LNCaP clone FGC (cell line): ENCODE data around the gene SLC32A1.

Source experiments
- DNase-seq: peaks from one replicate; pipeline ENCODE4 v3.0.0-alpha.2; 2011; ENCODE audit warnings: low read depth
- H3K4me3 ChIP-seq: 2 replicates; pipeline ENCODE4 v1.5.1; 2011; ENCODE audit warnings: mild to moderate bottlenecking, low read depth, low read length, control low read depth
- TF ChIP-seq, protein P1 (sequence below): IDR thresholded peaks from 2 replicates; pipeline ENCODE4 v1.5.1; 2012; ENCODE audit warnings: mild to moderate bottlenecking; ENCODE audit not compliant: control insufficient read depth, insufficient read depth; ENCODE audit errors: extremely low read depth

SLC32A1 gene

DNA sequence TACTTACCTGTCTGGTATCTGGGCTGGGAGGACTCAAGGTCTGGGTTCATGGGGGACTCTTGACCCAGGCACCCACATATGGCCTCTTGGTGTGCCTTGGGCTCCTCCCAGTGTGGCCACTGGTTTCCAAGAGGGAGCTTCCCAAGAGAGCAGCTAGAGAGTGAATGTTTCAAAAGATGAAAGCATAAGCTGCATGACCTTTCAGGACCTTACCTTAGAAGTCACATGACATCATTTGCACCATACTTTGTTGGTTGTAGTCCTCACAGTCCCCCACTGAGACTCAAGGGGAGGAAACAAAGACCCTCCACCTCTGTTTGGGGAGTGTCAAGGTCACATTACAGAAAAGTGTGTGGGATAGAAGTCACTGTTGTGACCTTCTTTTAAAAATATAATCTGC lies 37.9 kb downstream of the SLC32A1 start:
- DNase-seq: no peak
- no peak overlapping the region for H3K4me3 ChIP-seq
- TF ChIP-seq, protein P1, sequence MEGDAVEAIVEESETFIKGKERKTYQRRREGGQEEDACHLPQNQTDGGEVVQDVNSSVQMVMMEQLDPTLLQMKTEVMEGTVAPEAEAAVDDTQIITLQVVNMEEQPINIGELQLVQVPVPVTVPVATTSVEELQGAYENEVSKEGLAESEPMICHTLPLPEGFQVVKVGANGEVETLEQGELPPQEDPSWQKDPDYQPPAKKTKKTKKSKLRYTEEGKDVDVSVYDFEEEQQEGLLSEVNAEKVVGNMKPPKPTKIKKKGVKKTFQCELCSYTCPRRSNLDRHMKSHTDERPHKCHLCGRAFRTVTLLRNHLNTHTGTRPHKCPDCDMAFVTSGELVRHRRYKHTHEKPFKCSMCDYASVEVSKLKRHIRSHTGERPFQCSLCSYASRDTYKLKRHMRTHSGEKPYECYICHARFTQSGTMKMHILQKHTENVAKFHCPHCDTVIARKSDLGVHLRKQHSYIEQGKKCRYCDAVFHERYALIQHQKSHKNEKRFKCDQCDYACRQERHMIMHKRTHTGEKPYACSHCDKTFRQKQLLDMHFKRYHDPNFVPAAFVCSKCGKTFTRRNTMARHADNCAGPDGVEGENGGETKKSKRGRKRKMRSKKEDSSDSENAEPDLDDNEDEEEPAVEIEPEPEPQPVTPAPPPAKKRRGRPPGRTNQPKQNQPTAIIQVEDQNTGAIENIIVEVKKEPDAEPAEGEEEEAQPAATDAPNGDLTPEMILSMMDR: no peak

DNA sequence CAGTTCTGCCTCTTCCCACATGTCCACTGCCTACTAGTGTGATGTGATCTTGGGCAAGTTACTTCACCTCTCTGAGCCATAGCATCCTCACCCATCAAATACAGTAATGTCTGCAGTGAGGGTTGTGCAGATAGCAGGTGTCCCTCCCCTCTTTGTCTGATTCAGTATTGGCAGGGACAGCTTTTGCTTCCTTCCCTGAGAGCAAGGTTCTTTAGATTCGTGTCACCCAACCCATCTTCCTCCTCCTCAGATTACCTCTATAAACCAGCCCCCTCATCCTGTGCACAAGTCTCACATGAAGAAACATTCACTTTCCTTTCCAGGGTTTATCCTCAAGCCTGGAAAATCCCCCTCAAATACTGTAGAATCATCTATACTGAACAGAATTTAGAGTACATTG lies 39.3 kb downstream of the SLC32A1 start:
- no peak overlapping the region for H3K4me3 ChIP-seq
- TF ChIP-seq, protein P1: no peak
- no peak for DNase-seq

DNA sequence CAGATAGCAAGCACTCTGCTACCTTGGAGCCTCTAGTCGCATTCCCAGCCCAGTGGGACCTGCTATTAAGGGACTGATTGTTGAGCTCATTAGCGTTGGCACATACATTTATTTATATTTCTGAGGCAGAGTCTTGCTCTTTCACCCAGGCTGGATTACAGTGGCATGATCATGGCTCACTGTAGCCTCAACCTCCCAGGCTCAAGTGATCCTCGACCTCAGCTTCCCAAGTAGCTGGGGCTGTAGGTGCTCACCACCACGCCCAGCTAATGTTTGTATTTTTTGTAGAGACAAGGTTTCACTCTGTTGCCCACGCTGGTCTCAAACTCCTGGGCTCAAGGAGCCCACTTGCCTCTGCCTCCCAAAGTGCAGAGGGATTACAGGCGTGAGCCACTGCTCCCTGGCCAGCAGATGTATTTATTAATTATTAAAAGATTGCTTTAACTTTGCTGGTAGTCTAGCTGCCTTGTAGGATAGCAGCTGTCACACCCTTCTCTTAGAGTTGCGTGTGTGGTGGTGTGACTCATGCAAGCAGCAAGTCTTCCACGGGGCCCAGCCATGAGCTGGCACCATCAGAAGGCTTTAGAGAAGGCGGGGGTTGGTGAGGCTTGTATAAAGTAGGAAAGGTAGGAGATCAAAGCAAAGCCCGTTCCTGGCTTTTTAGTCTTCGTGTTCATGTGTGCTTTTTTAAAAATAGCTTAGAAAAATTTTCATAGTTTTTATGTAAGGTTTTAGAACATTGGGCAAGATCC lies 40.5 kb downstream of the SLC32A1 start:
- no peak for DNase-seq
- H3K4me3 ChIP-seq: no peak overlapping the region
- TF ChIP-seq, protein P1: no peak

DNA sequence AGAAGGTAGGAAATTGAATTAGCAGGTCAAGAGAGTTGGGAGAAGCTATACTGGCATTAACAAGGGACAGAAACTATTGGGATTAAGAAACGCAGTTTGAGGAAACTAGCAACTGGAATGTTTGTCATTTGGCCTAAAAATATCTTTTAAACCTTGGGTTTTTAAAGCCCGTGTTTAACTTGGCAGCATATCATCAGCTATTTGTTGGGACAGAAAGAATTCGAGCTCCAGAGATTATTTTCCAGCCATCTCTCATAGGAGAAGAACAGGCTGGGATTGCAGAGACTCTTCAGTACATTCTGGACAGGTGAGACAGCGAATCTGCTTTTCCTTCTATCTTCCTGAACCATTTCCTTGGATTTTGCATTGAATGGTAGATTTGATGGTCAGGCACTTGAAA lies 41.8 kb downstream of the SLC32A1 start:
- no peak overlapping the region for H3K4me3 ChIP-seq
- TF ChIP-seq, protein P1: no peak
- DNase-seq: no peak

DNA sequence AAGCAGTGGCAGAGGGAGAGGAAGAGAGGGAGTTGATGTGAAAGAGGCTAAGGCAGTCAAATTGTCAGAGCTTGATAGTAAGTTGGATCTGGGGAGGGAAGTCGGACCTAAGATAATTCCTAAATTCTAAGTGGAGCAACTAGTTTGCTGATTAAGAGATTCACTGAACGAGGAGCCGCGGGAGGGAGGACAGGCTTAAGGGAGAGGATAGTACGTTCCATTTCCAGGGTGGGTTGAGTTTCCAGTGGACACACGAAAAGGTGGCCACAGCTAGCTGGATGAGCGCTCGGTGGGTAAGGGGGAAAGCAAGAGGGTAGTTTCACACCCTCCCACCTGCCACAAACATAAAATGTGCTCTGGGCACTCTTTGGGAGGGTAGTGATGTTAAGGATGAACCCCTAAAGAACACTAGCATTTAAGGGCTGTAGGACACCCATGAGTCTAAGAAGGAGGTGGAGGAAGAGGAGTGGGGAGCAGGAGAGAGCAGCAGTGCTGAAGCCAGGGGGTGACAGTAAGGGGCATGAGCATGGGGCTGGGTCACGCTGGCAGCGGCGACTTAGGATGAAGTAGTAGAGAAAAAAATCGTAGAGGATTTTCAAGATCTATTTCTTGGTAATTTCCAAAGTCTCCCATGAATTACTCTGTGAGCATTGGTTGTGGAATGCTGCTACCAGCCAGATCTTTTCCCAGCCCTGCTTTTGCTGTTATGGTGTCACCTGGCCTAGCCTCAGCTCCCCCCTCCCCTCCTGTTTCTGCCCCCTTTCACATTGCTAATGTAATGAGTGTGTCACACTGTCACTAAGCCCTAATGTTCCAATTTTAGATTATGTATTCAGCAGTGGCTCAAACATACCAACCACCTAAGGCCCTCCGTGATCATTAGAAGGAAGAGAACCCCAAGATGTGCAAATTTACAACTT lies 45.4 kb downstream of the SLC32A1 start:
- H3K4me3 ChIP-seq: no peak overlapping the region
- TF ChIP-seq, protein P1: no peak
- DNase-seq: no peak

DNA sequence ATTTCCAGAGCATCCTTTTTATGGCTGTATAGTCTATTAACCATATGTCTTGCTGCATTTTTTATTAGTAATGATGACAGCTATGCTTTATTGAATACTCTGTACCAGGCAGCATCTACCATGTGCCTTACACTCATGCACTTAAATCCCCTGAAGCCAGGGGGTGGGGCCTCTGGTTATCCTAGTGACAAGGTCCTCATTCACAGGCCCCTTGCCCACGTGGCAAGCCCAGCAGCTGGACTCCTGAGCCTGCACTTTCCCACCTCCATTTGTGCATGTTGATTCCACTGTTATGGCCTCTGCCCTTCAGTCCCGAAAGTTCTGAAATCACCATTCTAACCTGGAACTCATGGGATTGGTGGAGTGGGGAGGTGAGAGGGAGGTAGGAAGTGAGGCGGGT lies 46.3 kb downstream of the SLC32A1 start:
- DNase-seq: no peak
- H3K4me3 ChIP-seq: no peak overlapping the region
- TF ChIP-seq, protein P1: no peak
